Measurements from ENCODE around the gene UBE2R2.
"Not testable (repeated sequence)": the region's sequence is repeated elsewhere in the genome, so short reads cannot be mapped to it uniquely, and the experiment has no call there.

DNA sequence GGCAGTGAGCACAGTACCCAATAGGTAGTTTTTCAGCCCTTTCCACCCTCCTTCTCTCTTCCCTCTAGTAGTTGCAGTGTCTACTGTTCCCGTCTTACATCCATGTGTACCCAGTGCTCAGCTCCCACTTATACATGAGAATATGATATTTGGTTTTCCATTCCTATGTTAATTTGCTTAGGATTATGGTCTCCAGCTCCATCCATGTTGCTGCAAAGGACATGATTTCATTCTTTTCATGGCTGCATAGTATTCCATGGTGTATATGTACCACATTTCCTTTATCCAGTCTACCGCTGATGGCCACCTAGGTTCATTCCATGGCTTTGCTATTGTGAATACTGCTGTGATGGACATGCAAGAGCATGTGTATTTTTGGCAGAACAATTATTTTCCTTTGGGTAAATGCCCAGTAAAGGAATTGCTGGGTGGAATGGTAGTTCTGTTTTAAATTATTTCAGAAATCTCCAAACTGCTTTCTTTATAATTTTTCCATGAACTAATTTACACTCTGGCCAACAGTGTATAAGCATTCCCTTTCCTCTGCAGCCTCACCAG is 14.9 kb upstream of the UBE2R2 start:
- TF ChIP-seq, protein P1, sequence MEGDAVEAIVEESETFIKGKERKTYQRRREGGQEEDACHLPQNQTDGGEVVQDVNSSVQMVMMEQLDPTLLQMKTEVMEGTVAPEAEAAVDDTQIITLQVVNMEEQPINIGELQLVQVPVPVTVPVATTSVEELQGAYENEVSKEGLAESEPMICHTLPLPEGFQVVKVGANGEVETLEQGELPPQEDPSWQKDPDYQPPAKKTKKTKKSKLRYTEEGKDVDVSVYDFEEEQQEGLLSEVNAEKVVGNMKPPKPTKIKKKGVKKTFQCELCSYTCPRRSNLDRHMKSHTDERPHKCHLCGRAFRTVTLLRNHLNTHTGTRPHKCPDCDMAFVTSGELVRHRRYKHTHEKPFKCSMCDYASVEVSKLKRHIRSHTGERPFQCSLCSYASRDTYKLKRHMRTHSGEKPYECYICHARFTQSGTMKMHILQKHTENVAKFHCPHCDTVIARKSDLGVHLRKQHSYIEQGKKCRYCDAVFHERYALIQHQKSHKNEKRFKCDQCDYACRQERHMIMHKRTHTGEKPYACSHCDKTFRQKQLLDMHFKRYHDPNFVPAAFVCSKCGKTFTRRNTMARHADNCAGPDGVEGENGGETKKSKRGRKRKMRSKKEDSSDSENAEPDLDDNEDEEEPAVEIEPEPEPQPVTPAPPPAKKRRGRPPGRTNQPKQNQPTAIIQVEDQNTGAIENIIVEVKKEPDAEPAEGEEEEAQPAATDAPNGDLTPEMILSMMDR (IDR thresholded peaks at IDR 0.05; ENCODE audit: extremely low read depth in 1 of 2, insufficient read depth in 1 of 2, low read depth in 1 of 2, low read length in 2 of 2): not testable (repeated sequence)
- not testable (repeated sequence) for TF ChIP-seq EZH2 (IDR thresholded peaks at IDR 0.05; ENCODE audit: borderline replicate concordance, low read depth, low read length, severe bottlenecking); MYC (IDR thresholded peaks at IDR 0.05; ENCODE audit: low read depth, low read length); POLR2AphosphoS5 (IDR thresholded peaks at IDR 0.05; ENCODE audit: insufficient read depth, low read depth, low read length); POLR2A (IDR thresholded peaks at IDR 0.05; ENCODE audit: low read depth, low read length); FOS (IDR thresholded peaks at IDR 0.05; ENCODE audit: borderline replicate concordance, insufficient read depth, low read length); JUN (IDR thresholded peaks at IDR 0.05; ENCODE audit: borderline replicate concordance, insufficient read depth, insufficient read length, low read depth); GATA2 (IDR thresholded peaks at IDR 0.05; ENCODE audit: insufficient read depth, insufficient read length, low read depth, low read length)
